GM23248 (cell line): Measurements from ENCODE around the gene FAM167B.

Experiments
- EZH2 ChIP-seq: fragments of 200-600 bp; sonication (generic); IDR thresholded peaks from 2 replicates; pipeline ENCODE4 v1.6.1; 2018; ENCODE audit warnings: antibody characterized with exemption, mild to moderate bottlenecking; ENCODE audit not compliant: insufficient read depth, poor library complexity, severe bottlenecking
- EZH2phosphoT487 ChIP-seq: fragments of 200-600 bp; sonication (generic); IDR thresholded peaks from 2 replicates; pipeline ENCODE4 v1.6.1; 2018; ENCODE audit warnings: antibody characterized with exemption, moderate library complexity, mild to moderate bottlenecking, low read depth; ENCODE audit not compliant: insufficient read depth

DNA sequence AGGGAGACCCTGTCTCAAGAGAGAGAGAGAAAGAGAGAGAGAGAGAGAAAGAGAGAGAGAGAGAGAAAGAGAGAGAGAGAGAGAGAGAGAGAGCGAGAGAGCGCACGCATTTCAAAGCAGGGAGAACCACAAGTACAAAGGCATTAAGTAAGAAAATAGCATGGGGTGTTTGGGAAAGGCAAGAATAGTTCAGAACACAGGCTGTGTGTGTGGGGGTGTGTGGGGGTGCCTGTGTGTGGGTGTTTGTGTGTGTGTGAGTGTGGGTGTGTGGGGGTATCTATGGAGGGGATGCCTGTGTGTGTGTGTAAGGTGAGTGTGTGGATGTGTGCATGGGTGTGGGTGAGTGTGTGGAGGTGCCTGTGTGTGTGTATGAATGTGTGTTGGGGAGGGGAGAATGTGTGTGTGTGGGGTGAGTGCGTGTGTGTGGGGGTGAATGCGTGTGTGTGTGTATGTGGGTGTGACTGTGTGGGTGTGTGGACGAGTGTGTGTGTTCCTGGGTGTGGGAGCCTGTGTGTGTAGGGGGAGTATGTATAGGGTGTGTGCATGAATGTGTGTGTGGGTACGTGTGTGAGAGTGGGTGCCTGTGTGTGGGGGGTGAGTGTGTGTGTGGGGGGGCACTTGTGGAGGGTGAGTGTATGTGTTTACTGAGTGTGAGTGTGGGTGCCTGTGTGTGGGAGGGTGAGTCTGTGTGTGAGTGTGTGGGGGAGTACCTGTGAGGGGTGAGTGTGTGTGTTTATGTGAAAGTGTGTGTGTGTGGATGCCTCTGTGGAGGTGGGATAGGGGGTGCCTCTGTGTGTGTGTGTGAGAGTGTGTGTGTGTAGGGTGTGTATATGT lies 25.8 kb downstream of the FAM167B start:
- TF ChIP-seq EZH2 (no peak), EZH2phosphoT487 (no peak)
